Measurements from ENCODE around the gene ZNF628. TPM values are rescaled to one million over a fixed set of nuclear protein-coding genes. Genes with fewer than 3 reads are reported as not detected.
A peak's percentile ranks its signal among the peaks of the same experiment; 100 is the strongest.

The ZNF628 gene
- total RNA-seq, 3 donors from 2014 or later: 2.1 to 4.4 (median 4.3) TPM

DNA sequence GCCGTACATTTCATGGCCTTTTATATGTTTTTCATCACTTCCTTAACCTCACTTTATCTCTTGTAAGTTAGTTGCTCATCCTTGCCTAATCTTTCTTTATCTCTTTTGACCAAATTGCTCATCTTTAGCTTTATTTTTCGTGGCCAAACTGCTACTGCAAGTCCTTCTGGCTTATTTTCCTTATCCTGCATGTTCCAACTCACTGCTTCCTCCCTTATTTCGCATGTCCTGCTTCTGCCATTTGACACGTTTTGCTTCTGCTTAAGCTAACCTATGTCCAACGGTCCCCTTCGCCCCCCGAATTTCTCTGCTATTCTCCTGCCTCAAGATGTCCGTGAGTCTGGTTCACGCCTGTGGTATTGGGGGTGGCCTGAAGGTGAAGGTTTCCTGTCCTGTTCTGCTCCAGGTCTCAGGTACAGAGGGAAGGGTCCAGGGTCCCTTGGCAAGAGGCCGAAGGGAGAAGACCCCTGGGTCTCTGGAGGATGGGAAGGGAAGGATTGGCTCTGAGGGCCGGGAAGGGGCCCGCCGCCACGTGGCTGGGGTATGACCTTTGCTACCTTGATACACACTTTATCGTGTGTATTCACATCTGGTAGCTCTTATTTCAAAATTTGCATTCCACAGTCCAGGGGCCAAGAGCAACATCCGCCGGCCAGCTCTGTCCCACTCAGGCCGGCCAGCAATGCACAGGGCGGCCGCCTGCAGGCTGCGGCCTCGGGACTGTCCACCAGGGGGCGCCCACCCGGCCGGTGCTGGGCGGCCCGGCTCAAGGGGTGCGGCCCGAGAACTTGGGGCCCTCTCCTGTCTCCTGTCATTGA lies 9.0 kb upstream of the ZNF628 start:
- Histone ChIP-seq H3K4me3 (no peak overlapping the region), H3K36me3 (no peaks in the 10 kb centered on the region), H3K27me3 (no peaks in the 10 kb centered on the region), H3K27ac (peak overlapping the region in 1 of 2 donors; percentile 14), H3K4me1 (no peaks in the 10 kb centered on the region), H3K9me3 (no peaks in the 10 kb centered on the region)
- intact Hi-C loops (cut with DNase I; ENCODE audit: low total_unique reads): no loop called here
- DNase-seq (ENCODE audit: low spot score in 2 of 2): no peak
- TF ChIP-seq POLR2AphosphoS5 (IDR thresholded peaks at IDR 0.05) (peak in 1 of 3 donors; percentile 27), POLR2A (IDR thresholded peaks at IDR 0.05) (no peak)
- TF ChIP-seq, protein P1, sequence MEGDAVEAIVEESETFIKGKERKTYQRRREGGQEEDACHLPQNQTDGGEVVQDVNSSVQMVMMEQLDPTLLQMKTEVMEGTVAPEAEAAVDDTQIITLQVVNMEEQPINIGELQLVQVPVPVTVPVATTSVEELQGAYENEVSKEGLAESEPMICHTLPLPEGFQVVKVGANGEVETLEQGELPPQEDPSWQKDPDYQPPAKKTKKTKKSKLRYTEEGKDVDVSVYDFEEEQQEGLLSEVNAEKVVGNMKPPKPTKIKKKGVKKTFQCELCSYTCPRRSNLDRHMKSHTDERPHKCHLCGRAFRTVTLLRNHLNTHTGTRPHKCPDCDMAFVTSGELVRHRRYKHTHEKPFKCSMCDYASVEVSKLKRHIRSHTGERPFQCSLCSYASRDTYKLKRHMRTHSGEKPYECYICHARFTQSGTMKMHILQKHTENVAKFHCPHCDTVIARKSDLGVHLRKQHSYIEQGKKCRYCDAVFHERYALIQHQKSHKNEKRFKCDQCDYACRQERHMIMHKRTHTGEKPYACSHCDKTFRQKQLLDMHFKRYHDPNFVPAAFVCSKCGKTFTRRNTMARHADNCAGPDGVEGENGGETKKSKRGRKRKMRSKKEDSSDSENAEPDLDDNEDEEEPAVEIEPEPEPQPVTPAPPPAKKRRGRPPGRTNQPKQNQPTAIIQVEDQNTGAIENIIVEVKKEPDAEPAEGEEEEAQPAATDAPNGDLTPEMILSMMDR (IDR thresholded peaks at IDR 0.05): peak; percentile 89 to 94 (median 91)

DNA sequence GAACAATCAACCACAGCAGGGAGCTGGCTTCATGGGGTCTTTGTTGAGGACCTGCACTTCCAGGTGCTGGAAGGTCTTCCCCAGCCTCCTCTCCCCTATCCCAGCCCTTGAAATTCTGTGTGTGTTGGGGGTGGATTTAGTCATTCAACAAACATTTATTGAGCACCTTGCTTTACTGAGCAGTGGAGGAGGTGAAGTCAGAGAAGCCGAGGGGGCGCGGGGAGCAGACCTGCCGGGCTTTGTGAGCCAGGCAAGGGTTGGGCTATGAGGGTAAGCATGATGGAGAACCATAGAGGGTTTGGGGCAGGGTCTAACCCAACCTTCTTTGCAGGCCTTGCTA lies 8.4 kb upstream of the ZNF628 start:
- no peak overlapping the region for H3K4me3 ChIP-seq
- DNase-seq (ENCODE audit: low spot score in 2 of 2): no peak
- no peaks in the 10 kb centered on the region for H3K27me3 ChIP-seq
- H3K4me1 ChIP-seq: no peaks in the 10 kb centered on the region
- no peak overlapping the region for H3K27ac ChIP-seq
- no peaks in the 10 kb centered on the region for H3K9me3 ChIP-seq
- intact Hi-C loops (cut with DNase I; ENCODE audit: low total_unique reads): no loop called here
- TF ChIP-seq POLR2AphosphoS5 (IDR thresholded peaks at IDR 0.05): no peak
- TF ChIP-seq, protein P1 (IDR thresholded peaks at IDR 0.05): no peak
- H3K36me3 ChIP-seq: no peaks in the 10 kb centered on the region

DNA sequence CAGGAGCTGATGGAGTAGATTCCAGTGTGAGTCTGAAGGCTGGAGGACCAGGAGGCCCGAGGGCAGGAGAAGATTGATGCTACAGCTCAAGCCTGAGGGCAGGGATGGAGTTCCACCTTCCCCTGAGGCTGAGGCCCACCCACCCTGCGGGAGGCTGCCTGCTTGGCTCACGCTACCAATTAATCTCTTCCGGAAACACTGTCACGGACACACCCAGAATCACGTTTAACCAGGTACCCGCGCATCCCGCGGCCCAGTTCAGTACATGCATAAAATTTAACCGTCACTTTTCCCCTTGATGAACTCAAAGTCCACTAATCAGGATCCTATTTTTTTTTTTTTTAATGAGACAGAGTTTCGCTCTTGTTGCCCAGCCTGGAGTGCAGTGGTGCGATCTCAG lies 5.2 kb upstream of the ZNF628 start:
- no peak overlapping the region for H3K4me3 ChIP-seq
- no peaks in the 10 kb centered on the region for H3K27me3 ChIP-seq
- H3K9me3 ChIP-seq: no peaks in the 10 kb centered on the region
- TF ChIP-seq, protein P1 (IDR thresholded peaks at IDR 0.05): no peak
- TF ChIP-seq POLR2A (IDR thresholded peaks at IDR 0.05): no peak
- TF ChIP-seq POLR2AphosphoS5 (IDR thresholded peaks at IDR 0.05): no peak
- H3K4me1 ChIP-seq: peaks cover 0 to 4% of the 10 kb centered on the region in 2 donors
- no peak for DNase-seq (ENCODE audit: low spot score in 2 of 2)
- intact Hi-C loops (cut with DNase I; ENCODE audit: low total_unique reads): loop anchor here (10.0 kb wide), 1 partner anchor 1486 kb away; no protein-coding TSS in a partner anchor
- H3K36me3 ChIP-seq: no peaks in the 10 kb centered on the region
- no peak overlapping the region for H3K27ac ChIP-seq

DNA sequence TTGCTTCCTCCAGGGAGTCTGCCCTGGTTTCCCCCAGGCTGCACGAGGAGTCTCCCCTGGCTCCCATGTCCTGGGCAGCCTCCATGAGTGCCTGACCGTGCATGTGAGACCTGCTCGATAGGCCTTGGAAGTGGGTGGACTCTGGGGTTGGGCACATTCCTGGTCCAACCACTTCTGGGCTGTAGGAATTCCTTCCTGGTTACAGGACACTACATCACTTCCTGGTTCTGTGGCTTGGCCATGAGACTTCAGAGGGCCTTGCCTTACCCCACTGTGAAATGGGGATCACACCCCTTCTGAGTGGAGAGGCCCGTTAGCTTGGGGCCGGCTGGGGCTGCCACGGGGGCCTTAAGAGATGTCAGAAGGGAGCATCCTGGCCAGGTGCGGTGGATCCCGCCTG lies 4.0 kb upstream of the ZNF628 start:
- no peak for DNase-seq (ENCODE audit: low spot score in 2 of 2)
- intact Hi-C loops (cut with DNase I; ENCODE audit: low total_unique reads): loop anchor here (10.0 kb wide), 1 partner anchor 1488 kb away; no protein-coding TSS in a partner anchor
- no peak for TF ChIP-seq POLR2AphosphoS5 (IDR thresholded peaks at IDR 0.05)
- TF ChIP-seq, protein P1 (IDR thresholded peaks at IDR 0.05): no peak
- TF ChIP-seq POLR2A (IDR thresholded peaks at IDR 0.05): no peak
- no peak overlapping the region for H3K27ac ChIP-seq
- H3K27me3 ChIP-seq: no peaks in the 10 kb centered on the region
- H3K36me3 ChIP-seq: no peaks in the 10 kb centered on the region
- peaks cover 0 to 4% of the 10 kb centered on the region in 2 donors for H3K4me1 ChIP-seq
- no peaks in the 10 kb centered on the region for H3K9me3 ChIP-seq
- no peak overlapping the region for H3K4me3 ChIP-seq

DNA sequence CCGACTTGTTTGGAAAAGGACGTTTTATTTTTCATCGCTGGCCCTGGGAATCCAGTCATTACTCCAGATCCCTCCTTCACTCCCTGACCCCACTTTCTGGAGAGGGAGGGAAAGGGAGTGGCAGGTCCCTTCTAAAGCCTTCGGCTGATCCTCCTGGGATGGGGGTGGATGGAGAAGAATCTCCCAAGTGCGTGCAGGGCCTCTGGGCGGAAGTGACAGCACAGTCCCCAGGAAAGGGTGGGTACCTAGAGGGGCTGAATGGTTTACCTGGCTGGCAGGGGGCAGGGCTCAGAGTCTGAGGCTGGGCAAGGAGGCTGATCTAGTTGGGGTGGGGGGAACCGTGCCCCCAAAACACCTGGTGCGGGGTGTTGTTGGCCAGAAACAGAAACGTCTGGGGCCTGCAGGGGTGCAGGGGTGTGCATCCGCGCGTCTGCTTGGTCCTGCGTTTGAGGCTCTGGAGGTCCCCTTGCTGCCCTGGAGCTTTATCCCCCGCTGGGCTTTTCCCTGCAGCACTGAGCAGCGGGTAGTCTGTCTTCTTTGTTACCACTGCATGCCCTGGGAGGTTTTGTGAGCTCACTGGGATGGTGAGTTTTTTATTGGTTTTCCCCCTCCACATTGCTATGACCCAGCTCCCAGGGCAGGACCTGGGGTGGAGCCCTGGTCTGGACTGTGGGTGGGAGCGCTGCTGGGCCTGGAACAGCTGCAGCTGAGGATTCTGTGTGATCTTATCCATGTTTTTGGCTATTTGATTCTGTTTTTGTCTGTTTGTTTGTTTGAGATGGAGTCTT lies 3.0 kb upstream of the ZNF628 start:
- H3K4me3 ChIP-seq: no peak overlapping the region
- no peaks in the 10 kb centered on the region for H3K9me3 ChIP-seq
- H3K4me1 ChIP-seq: peaks cover 5 to 8% of the 10 kb centered on the region in 2 donors
- no peak for DNase-seq (ENCODE audit: low spot score in 2 of 2)
- H3K27me3 ChIP-seq: no peaks in the 10 kb centered on the region
- TF ChIP-seq POLR2A (IDR thresholded peaks at IDR 0.05): no peak
- intact Hi-C loops (cut with DNase I; ENCODE audit: low total_unique reads): loop anchor here (10.0 kb wide), 1 partner anchor 1489 kb away; no protein-coding TSS in a partner anchor
- H3K36me3 ChIP-seq: no peaks in the 10 kb centered on the region
- H3K27ac ChIP-seq: peak overlapping the region; percentile 58 to 98
